ENCODE results near the gene FCN1.

FCN1 gene

DNA sequence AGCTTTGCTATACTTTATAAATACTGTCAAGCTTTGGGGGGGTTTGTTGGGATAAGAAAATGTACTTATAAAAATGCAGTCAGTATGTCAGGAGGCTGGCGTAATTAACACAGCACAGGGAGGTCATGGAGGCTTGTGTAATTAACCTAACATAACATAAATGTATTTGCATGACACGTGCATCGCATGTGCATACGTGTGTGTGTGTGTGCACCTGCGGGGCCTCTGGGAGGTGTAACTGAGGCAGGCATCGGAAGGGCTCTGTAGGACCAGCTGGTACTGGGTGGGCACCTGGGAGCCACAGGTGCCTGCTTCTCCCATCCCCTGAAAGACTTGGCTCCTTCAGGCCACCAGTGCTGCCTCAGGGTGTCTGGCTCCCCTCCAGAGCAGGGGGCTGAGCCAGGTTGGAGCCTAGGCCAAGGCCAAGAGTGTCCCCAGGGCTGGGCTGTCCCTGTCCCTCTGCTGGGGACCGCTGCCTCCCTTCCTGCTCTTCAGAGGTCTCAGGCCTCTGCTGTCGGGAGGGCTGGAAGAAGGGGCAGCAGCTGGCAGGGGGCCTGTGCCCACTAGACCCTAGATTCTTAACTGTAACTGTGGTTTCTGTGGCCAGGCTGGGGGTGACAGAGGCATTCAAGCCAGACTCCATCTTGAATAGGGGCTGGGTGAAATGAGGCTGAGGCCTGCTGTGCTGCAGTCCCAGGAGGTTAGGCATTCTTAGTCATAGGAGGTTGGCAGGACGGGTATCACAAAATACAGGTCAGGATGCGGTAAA is 28.1 kb downstream of the FCN1 start:
- no peak for DNase-seq

GRCh38 chr9:134888603-134889190 is 29.0 kb downstream of the FCN1 start:
- DNase-seq = no peak

DNA sequence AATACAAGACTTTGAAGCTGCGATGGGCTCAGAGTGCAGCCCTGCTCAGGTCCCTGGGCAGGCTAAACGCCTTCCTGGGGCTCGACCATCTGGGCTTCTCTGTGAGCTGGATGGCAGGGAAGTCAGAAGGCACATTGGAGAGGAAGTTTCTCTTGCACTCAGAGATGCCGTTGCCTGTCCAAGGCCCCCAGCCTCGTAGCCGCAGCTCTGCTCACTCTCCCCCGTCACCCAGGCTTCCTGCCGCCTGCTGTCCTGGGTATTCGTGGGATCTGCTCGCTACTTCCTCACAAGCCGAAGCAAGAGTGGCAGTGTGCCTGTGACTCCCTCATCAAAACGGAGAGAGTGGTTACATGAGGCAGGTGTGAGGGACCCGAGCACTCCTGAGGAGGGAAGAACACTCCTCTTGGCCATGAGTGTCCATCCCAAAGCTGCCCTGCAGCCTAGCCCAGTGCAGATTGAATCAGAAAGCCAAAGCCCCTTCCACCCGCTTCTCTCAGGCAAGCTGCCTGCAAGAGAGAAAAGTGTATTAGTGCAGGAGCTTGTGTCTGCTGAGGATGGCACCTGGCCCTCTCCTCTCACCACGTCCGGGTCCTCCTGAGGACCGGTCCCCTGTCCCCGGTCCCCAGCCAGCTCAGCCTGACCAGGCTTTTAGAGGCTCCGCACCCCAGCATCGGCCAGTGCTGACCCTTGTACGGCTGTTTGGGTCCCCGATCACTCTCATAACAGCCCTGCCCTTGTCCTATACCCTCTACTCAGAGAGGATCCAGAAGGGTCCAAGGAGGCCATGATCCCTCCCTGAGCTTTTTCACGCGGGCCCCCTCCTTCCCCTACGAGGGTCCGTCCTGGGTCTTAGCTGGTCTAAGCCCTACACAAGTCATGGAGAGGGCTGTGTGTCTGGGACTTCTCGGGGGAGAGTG is 29.8 kb downstream of the FCN1 start:
- no peak for DNase-seq

- DNase-seq = no peak
These were observed 30.5 kb downstream of the FCN1 start for GRCh38 chr9:134887219-134887618.

- DNase-seq = no peak
These were observed 31.2 kb downstream of the FCN1 start for GRCh38 chr9:134886413-134886913.

DNA sequence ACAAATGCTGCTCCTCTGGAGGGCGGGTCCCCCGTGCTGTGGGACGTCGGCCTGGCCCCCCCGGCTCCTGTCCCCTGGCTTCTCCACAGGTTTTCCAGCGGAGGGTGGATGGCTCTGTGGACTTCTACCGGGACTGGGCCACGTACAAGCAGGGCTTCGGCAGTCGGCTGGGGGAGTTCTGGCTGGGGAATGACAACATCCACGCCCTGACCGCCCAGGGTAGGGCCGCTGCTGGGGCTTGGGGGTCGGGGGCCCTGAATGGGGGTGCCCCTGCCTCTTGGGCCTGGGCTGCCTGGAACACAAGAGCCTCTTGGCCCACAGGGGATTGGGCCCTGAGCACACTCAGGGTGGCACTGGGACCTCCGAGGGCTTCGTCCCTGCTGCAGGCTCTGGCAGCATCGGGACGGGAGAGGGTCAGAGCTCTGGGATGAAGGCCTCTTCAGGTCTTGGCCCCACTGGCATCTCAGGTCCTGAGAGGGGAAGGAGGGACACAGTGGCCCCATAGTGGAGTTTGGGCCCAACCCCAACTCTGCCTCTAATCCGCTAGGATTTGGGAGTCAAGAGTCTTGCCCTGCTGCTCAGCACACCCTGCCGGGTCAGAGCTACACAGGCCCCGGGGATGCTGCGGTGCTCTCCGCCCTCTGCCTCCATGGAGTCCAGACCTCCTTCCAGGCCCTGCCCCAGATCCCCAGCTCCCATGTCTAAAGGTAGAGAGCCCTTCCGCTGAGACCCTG is 31.9 kb downstream of the FCN1 start:
- DNase-seq = no peak

- no peak for DNase-seq
These were observed 32.6 kb downstream of the FCN1 start for GRCh38 chr9:134885001-134885678.

- no peak for DNase-seq
These were observed 33.2 kb downstream of the FCN1 start for GRCh38 chr9:134884492-134884891.

GRCh38 chr9:134883040-134883782 is 34.5 kb downstream of the FCN1 start:
- no peak for DNase-seq

DNA sequence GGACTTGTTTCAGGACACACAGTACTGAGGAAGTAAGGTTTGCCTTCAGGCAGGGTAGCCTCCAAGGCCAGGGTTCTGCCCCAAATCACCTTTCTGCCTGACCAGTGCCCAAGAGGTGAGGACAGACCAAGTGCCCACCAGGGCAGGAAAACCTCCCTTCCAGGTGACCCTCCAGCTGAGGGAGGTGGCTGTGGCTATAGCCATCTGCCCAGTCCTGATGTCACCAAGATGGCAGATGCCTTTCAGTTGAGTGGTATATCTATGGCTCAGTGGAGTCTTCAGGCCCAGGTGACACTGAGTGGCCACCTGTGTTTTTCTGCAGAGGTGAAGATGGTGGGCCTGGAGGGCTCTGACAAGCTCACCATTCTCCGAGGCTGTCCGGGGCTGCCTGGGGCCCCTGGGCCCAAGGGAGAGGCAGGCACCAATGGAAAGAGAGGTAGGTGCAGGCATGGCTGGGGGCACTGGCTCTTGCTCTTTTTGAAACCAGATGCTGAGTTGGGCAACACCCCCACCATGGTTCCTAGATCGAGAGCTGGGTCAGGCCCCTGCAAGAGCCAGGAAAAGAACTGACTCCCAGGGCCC is 35.4 kb downstream of the FCN1 start:
- DNase-seq = no peak

GRCh38 chr9:134881313-134881670 is 36.4 kb downstream of the FCN1 start:
- no peak for DNase-seq

DNA sequence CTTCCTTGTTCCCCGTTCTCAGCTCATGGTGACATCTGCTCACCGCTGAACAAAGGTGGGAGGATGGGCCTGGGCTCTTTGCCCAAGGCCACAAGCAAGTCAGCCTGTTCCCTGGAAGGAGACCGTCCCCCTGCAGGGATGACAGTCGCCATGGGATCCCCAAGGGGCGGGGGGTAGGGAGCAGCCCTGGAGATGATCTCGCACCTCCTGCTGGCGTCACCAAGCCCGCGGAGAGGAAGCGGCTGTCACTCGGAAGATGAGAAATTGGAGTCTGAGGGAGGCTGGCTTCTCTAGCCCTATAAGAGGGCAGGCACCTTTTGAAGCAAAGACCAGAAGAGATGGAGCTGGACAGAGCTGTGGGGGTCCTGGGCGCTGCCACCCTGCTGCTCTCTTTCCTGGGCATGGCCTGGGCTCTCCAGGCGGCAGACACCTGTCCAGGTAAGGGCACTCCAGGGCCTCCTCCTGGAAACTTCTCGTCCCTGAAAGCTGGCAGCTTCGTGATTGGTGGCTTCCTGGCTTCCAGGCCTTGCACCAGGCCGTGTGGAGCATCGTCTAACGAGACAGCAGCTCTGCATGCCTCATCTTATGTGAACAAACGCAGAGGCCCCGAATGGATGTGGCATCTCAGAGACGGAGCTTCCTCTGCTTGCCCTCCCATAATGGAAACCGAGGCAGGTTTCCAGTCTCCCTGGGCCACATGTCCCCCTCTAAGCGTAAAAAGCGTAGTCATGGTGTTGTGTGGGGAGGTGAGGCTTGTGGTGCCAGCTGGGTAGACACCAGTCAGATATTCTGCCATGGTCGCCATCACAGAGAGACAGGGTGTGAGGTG is 37.0 kb downstream of the FCN1 start, which contains the start of gene FCN2:
Gene FCN2 (plus strand): TSS at position 327 of the 829 bp plus-strand sequence. CDS start 12 bp downstream, at position 339.
- DNase-seq = no peak

DNA sequence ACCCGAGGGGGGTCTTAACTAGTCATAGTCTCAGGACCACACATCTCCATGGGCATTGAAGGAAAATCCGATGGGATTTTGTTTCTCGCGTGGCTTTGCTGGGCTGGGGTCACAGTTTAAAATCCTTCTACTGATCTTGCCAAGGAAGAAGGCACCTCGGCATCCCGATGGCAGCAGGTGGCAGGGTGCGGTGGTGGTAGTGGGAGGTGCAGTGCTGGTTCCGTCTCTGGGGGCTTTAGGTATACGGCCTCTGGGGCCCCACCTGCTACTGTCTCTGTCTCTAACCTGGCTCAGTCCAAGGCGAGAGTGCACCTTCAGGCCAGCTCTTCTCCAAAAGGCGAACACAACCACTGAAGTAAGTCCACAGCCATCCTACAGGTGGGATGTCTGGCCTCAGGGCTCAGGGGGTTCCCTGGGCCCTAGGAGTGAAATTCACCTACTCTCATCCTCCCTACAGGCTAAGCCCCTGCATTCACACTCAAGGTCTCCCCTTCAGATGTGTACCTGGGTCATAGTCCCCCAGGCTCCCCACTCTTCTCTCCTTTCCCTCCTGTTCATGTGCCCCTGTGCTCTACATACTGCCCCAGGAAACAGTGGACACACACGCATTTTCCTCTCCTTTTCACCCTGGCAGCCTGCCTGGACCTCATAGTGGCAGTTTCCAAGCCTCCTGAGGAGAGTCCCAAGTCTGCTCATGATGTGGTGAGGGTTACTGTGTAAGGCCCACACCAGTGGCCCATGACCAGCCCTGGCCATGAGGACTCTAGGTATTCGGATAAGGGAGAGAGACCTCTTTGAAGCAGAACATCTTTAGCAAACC is 37.8 kb downstream of the FCN1 start:
- DNase-seq = no peak

GRCh38 chr9:134877541-134877940 is 40.2 kb downstream of the FCN1 start:
- no peak for DNase-seq

DNA sequence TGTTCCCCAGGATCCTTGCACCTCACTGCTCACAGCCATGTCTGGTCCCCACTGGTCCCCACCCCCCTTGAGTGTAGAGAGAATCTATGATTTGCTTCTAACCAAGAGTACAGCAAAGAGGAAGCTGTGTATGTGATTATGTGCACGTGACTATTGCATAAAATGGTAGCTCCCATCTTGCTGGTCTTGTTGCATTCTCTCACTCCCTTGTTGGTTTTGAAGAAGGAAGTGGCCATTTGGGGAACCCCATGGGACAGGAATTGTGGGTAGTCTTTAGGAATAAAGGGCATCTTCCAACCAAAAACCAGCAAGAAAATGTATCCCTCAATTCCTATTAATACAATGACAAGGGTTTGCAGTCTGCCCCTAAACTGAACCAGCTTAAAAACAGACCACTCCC is 42.3 kb downstream of the FCN1 start:
- DNase-seq = no peak

- no peak for DNase-seq
These were observed 45.1 kb downstream of the FCN1 start for GRCh38 chr9:134872482-134873231.

- no peak for DNase-seq
These were observed 45.9 kb downstream of the FCN1 start for GRCh38 chr9:134871697-134872340.
